Measurements from ENCODE around the gene HES2. TPM values are rescaled to one million over a fixed set of nuclear protein-coding genes. Genes with fewer than 3 reads are reported as not detected.
"Not testable (repeated sequence)": the region's sequence is repeated elsewhere in the genome, so short reads cannot be mapped to it uniquely, and the experiment has no call there.

The HES2 gene
- total and polyA plus RNA-seq, 2 of the 4 experiments (the other 2 are of a cell fraction) = not detected

GRCh38 chr1:6363085-6363884, 56.4 kb downstream of the HES2 start:
- H2BK5ac ChIP-seq (ENCODE audit: low read depth, low read length, poor library complexity, severe bottlenecking); H3K4ac ChIP-seq (ENCODE audit: low read depth, low read length); H2BK20ac ChIP-seq (ENCODE audit: low read depth, low read length); H3K36me3 ChIP-seq (ENCODE audit: control insufficient read depth, insufficient read depth, low read length); H2BK120ac ChIP-seq (ENCODE audit: low read depth, low read length); H2AFZ ChIP-seq (replicated peaks; ENCODE audit: low read length, poor library complexity); dilution Hi-C loops (cut with HindIII; ENCODE audit: low sequenced_read_pairs, unreplicated experiment); H3K9me3 ChIP-seq (ENCODE audit: control insufficient read depth, insufficient read depth, low read length); H3K9ac ChIP-seq (ENCODE audit: low read depth, low read length); H4K91ac ChIP-seq (ENCODE audit: insufficient read depth, low read depth, low read length); H3K14ac ChIP-seq (replicated peaks; ENCODE audit: low read depth, low read length); H3K4me3 ChIP-seq (ENCODE audit: insufficient read depth, low read depth, low read length); H2AK5ac ChIP-seq (ENCODE audit: low read depth, low read length); H3K27ac ChIP-seq (ENCODE audit: insufficient read depth, low read length); H2AK9ac ChIP-seq (replicated peaks; ENCODE audit: low read depth, low read length, poor library complexity); H3K27me3 ChIP-seq (ENCODE audit: control insufficient read depth, insufficient read depth, low read length); H3K4me2 ChIP-seq (ENCODE audit: low read depth, low read length); H4K20me1 ChIP-seq (ENCODE audit: insufficient read depth, low read length); H3K23ac ChIP-seq (ENCODE audit: low read depth, low read length); H3K18ac ChIP-seq (ENCODE audit: low read depth, low read length); H3K56ac ChIP-seq (ENCODE audit: extremely low read depth, insufficient read depth, low read length); H2BK15ac ChIP-seq (ENCODE audit: low read depth, low read length); H4K5ac ChIP-seq (ENCODE audit: low read depth, low read length); H4K8ac ChIP-seq (ENCODE audit: low read depth in 2 of 2, low read length in 2 of 2); ATAC-seq (ENCODE audit: low read depth); BruUV-seq (replicated peaks): not testable (repeated sequence)
- TF ChIP-seq CTCF (conservative IDR thresholded peaks at IDR 0.05; ENCODE audit: low read depth, low read length) = peak; percentile 53
- TF ChIP-seq RFX5 (IDR thresholded peaks at IDR 0.05; ENCODE audit: low read depth, low read length) = peak; percentile 82
- TF ChIP-seq SMC3 (IDR thresholded peaks at IDR 0.05; ENCODE audit: low read depth, low read length) = peak; percentile 58
- TF ChIP-seq RAD21 (IDR thresholded peaks at IDR 0.05; ENCODE audit: low read length) = peak; percentile 55
- peak; percentile 57 for DNase-seq
- H3K79me1 ChIP-seq (ENCODE audit: low read depth in 1 of 2, low read length in 2 of 2) = peaks cover 25 to 47% of the 10 kb centered on the region in 2 experiments
- POLR2A ChIA-PET (ENCODE audit: unreplicated experiment) = interaction anchor here (0.6 kb wide), 1 partner anchor 88 kb away, joined by 8 read pairs; no protein-coding TSS in a partner anchor
- no CpG with 5 or more reads among the region's 20 CpGs for WGBS, 2 experiments (ENCODE audit: extremely low coverage in 2 of 2, insufficient read length in 1 of 2)
- CTCF ChIA-PET = interaction anchor here (0.8 to 2.7 kb wide), 4 partner anchors 19 to 75 kb away, joined by 3 to 12 read pairs (median 6); no protein-coding TSS in a partner anchor
- peaks cover 14% of the 10 kb centered on the region for H3K9me1 ChIP-seq (ENCODE audit: insufficient read depth, low read length)
- intact Hi-C loops (cut with micrococcal nuclease) (loop anchor here (1.0 to 5.0 kb wide), 2 partner anchors 41 to 74 kb away; no protein-coding TSS in a partner anchor), in situ Hi-C loops (cut with MboI; ENCODE audit: low sequenced_read_pairs) (loop anchor here (5.0 kb wide), 1 partner anchor 39 kb away; no protein-coding TSS in a partner anchor)
- peaks cover 19% of the 10 kb centered on the region for H3K4me1 ChIP-seq (ENCODE audit: control insufficient read depth, insufficient read depth, low read length)

Small RNA genes within 50 kb of the gene (microRNA-seq; reads per million reads assigned to microRNA genes)
- 0 reads per million in 2 experiments for gene MIR4252 (ENCODE audit: insufficient read depth in 1 of 2, insufficient read length in 1 of 2, unreplicated experiment in 1 of 2)

Small RNA genes within 50 kb of the gene (small RNA-seq; reads per million reads assigned to genes)
- 0 reads per million in 5 experiments for gene MIR4252

Other genes with a start within 250 kb of the HES2 start
- under 0.01 TPM in 1 of 2 replicates, not detected in the other for gene CHD5, start 239.6 kb downstream of the HES2 start, total RNA-seq (2012; rRNA removed)
- gene CHD5, start 239.6 kb downstream of the HES2 start, polyA plus RNA-seq (2012; rRNA removed) = 0.06 and 0.09 TPM in 2 replicates
- 26.2 and 71.9 TPM in 2 replicates for gene RPL22, start 220.3 kb downstream of the HES2 start, total RNA-seq (2012; rRNA removed)
- 131 and 154 TPM in 2 replicates for gene RPL22, start 220.3 kb downstream of the HES2 start, polyA plus RNA-seq (2012; rRNA removed)
- gene RNF207, start 213.8 kb downstream of the HES2 start, total RNA-seq (2012; rRNA removed) = 2.7 and 3.9 TPM in 2 replicates
- 17.2 and 42.9 TPM in 2 replicates for gene RNF207, start 213.8 kb downstream of the HES2 start, polyA plus RNA-seq (2012; rRNA removed)
- gene ICMT, start 184.0 kb downstream of the HES2 start, total RNA-seq (2012; rRNA removed) = 53.9 and 61.7 TPM in 2 replicates
- gene ICMT, start 184.0 kb downstream of the HES2 start, polyA plus RNA-seq (2012; rRNA removed) = 36.4 and 37.2 TPM in 2 replicates
- not detected in 2 replicates for gene HES3, start 175.7 kb downstream of the HES2 start, total RNA-seq (2012; rRNA removed)
- gene HES3, start 175.7 kb downstream of the HES2 start, polyA plus RNA-seq (2012; rRNA removed) = not detected in 2 replicates
- gene GPR153, start 158.8 kb downstream of the HES2 start, total RNA-seq (2012; rRNA removed) = 1.7 and 1.8 TPM in 2 replicates
- gene GPR153, start 158.8 kb downstream of the HES2 start, polyA plus RNA-seq (2012; rRNA removed) = 5.2 and 6.5 TPM in 2 replicates
- 48.9 and 51.6 TPM in 2 replicates for gene ACOT7, start 26.2 kb downstream of the HES2 start, total RNA-seq (2012; rRNA removed)
- 242 and 271 TPM in 2 replicates for gene ACOT7, start 26.2 kb downstream of the HES2 start, polyA plus RNA-seq (2012; rRNA removed)
- gene ESPN, start 4.9 kb upstream of the HES2 start, total RNA-seq (2012; rRNA removed) = under 0.01 TPM in 1 of 2 replicates, not detected in the other
- gene ESPN, start 4.9 kb upstream of the HES2 start, polyA plus RNA-seq (2012; rRNA removed) = 0.02 and 0.03 TPM in 2 replicates
- 0.83 and 1.3 TPM in 2 replicates for gene TNFRSF25, start 46.3 kb upstream of the HES2 start, total RNA-seq (2012; rRNA removed)
- 11.2 and 14.5 TPM in 2 replicates for gene TNFRSF25, start 46.3 kb upstream of the HES2 start, polyA plus RNA-seq (2012; rRNA removed)
- gene PLEKHG5, start 71.7 kb upstream of the HES2 start, total RNA-seq (2012; rRNA removed) = 4.8 and 5.0 TPM in 2 replicates
- 11.6 and 13.7 TPM in 2 replicates for gene PLEKHG5, start 71.7 kb upstream of the HES2 start, polyA plus RNA-seq (2012; rRNA removed)
- 19.2 and 21.4 TPM in 2 replicates for gene NOL9, start 134.6 kb upstream of the HES2 start, total RNA-seq (2012; rRNA removed)
- gene NOL9, start 134.6 kb upstream of the HES2 start, polyA plus RNA-seq (2012; rRNA removed) = 12.4 and 13.0 TPM in 2 replicates
- gene TAS1R1, start 135.4 kb upstream of the HES2 start, total RNA-seq (2012; rRNA removed) = not detected in 2 replicates
- gene TAS1R1, start 135.4 kb upstream of the HES2 start, polyA plus RNA-seq (2012; rRNA removed) = 0.05 and 0.10 TPM in 2 replicates
- gene ZBTB48, start 160.1 kb upstream of the HES2 start, total RNA-seq (2012; rRNA removed) = 9.3 and 10.3 TPM in 2 replicates
- 17.5 and 19.7 TPM in 2 replicates for gene ZBTB48, start 160.1 kb upstream of the HES2 start, polyA plus RNA-seq (2012; rRNA removed)
- gene KLHL21, start 182.9 kb upstream of the HES2 start, total RNA-seq (2012; rRNA removed) = 12.0 and 14.2 TPM in 2 replicates
- 36.7 and 37.4 TPM in 2 replicates for gene KLHL21, start 182.9 kb upstream of the HES2 start, polyA plus RNA-seq (2012; rRNA removed)
- 7.3 and 9.4 TPM in 2 replicates for gene PHF13, start 193.8 kb upstream of the HES2 start, total RNA-seq (2012; rRNA removed)
- gene PHF13, start 193.8 kb upstream of the HES2 start, polyA plus RNA-seq (2012; rRNA removed) = 7.6 and 9.8 TPM in 2 replicates
- 13.9 and 14.2 TPM in 2 replicates for gene THAP3, start 204.9 kb upstream of the HES2 start, total RNA-seq (2012; rRNA removed)
- gene THAP3, start 204.9 kb upstream of the HES2 start, polyA plus RNA-seq (2012; rRNA removed) = 14.9 and 16.0 TPM in 2 replicates